Stimulated activated CD4-positive, alpha-beta T cell treated with anti-CD3 and anti-CD28 coated beads, TNF-alpha, amount 100 ng/mL, for 24 hours (primary cell): Measurements from ENCODE around the gene SEC11C.

Source experiments
- DNase-seq, 3 experiments: peaks; one replicate each; pipeline ENCODE4 v3.0.0-alpha.2; 2020; ENCODE audit warnings: low read depth in 3 of 3

The SEC11C gene

GRCh38 chr18:59144483-59144882 is 4.8 kb downstream of the SEC11C start:
- DNase-seq: no peak

- no peak for DNase-seq
Measured at GRCh38 chr18:59145055-59145454, 5.4 kb downstream of the SEC11C start.

- DNase-seq: no peak
Measured at GRCh38 chr18:59148192-59148591, 8.5 kb downstream of the SEC11C start.

- DNase-seq: no peak
Measured at GRCh38 chr18:59149007-59149406, 9.3 kb downstream of the SEC11C start.

- no peak for DNase-seq
Measured at GRCh38 chr18:59149416-59149815, 9.7 kb downstream of the SEC11C start.

GRCh38 chr18:59150236-59150635 is 10.6 kb downstream of the SEC11C start:
- no peak for DNase-seq

- no peak for DNase-seq
Measured at GRCh38 chr18:59155153-59155552, 15.5 kb downstream of the SEC11C start.

- no peak for DNase-seq
Measured at GRCh38 chr18:59156316-59156715, 16.6 kb downstream of the SEC11C start.

- no peak for DNase-seq
Measured at GRCh38 chr18:59159265-59159664, 19.6 kb downstream of the SEC11C start.

- DNase-seq: no peak
Measured at GRCh38 chr18:59159986-59160385, 20.3 kb downstream of the SEC11C start.

GRCh38 chr18:59172664-59173249 is 33.1 kb downstream of the SEC11C start:
- no peak for DNase-seq

- no peak for DNase-seq
Measured at GRCh38 chr18:59177485-59177884, 37.8 kb downstream of the SEC11C start.

GRCh38 chr18:59180150-59180845 is 40.6 kb downstream of the SEC11C start:
- no peak for DNase-seq

- DNase-seq: no peak
Measured at GRCh38 chr18:59182673-59183072, 43.0 kb downstream of the SEC11C start.

GRCh38 chr18:59189008-59189407 is 49.3 kb downstream of the SEC11C start:
- no peak for DNase-seq

- DNase-seq: no peak
Measured at GRCh38 chr18:59189746-59190145, 50.1 kb downstream of the SEC11C start.

GRCh38 chr18:59196161-59196725 is 56.6 kb downstream of the SEC11C start:
- DNase-seq: no peak

- no peak for DNase-seq
Measured at GRCh38 chr18:59197636-59198035, 58.0 kb downstream of the SEC11C start.

- DNase-seq: no peak
Measured at GRCh38 chr18:59198215-59198614, 58.5 kb downstream of the SEC11C start.

- DNase-seq: no peak
Measured at GRCh38 chr18:59200787-59201186, 61.1 kb downstream of the SEC11C start.

- DNase-seq: no peak
Measured at GRCh38 chr18:59202258-59202820, 62.7 kb downstream of the SEC11C start.

- no peak for DNase-seq
Measured at GRCh38 chr18:59207506-59207905, 67.8 kb downstream of the SEC11C start.
